Suprapubic skin (tissue), 4 donors: Measurements from ENCODE around the gene SEC23B. TPM values are rescaled to one million over a fixed set of nuclear protein-coding genes. Genes with fewer than 3 reads are reported as not detected.
"Not testable (repeated sequence)": the region's sequence is repeated elsewhere in the genome, so short reads cannot be mapped to it uniquely, and the experiment has no call there.

Source experiments
- DNase-seq, 2 donors: peaks; one replicate each; pipeline ENCODE4 v3.0.0-alpha.2; 2019; ENCODE audit warnings: low spot score in 2 of 2
- H3K27ac ChIP-seq: fragments of 200-600 bp; sonication (generic); one replicate; pipeline ENCODE4 v1.5.1; 2019
- H3K27me3 ChIP-seq: fragments of 200-600 bp; sonication (generic); one replicate; pipeline ENCODE4 v1.5.1; 2019
- H3K36me3 ChIP-seq: fragments of 200-600 bp; sonication (generic); one replicate; pipeline ENCODE4 v1.5.1; 2019
- H3K4me1 ChIP-seq: fragments of 200-600 bp; sonication (generic); one replicate; pipeline ENCODE4 v1.5.1; 2019
- H3K4me3 ChIP-seq: fragments of 200-600 bp; sonication (generic); one replicate; pipeline ENCODE4 v1.5.1; 2019; ENCODE audit warnings: mild to moderate bottlenecking
- H3K9me3 ChIP-seq: fragments of 200-600 bp; sonication (generic); one replicate; pipeline ENCODE4 v1.5.1; 2019
- EP300 ChIP-seq: sonication (generic); formaldehyde crosslinking; IDR thresholded peaks from one replicate; pipeline ENCODE4 v1.6.1; 2017; ENCODE audit warnings: antibody characterized with exemption
- POLR2A ChIP-seq, 2 donors: fragments of 450-650 bp; IDR thresholded peaks; one replicate each; pipeline ENCODE4 v1.6.1; 2017; ENCODE audit warnings: antibody characterized with exemption in 2 of 2, mild to moderate bottlenecking in 2 of 2, moderate library complexity in 2 of 2
- POLR2AphosphoS5 ChIP-seq, 3 donors: sonication (generic); formaldehyde crosslinking; IDR thresholded peaks; one replicate each; pipeline ENCODE4 v1.6.1; 2017; ENCODE audit warnings: antibody characterized with exemption in 3 of 3
- WGBS: methylation state at CpG from one replicate; pipeline ENCODE4 v1.1.5; 2018; 5-methylcytosine and 5-hydroxymethylcytosine counted together
- total RNA-seq, 4 donors: library from RNA; depleted of rRNA; stranded (reverse); fragments of >200 nt; gene quantifications; one replicate each; pipeline ENCODE4 v1.1.0, GENCODE V29; 2016
- TF ChIP-seq, protein P1 (sequence below), 2 donors: fragments of 200-600 bp in 1 of 2; fragments of 450-650 bp in 1 of 2; sonication (generic) in 1 of 2; IDR thresholded peaks; one replicate each; pipeline ENCODE4 v1.5.1; 2016 to 2019; ENCODE audit warnings: antibody characterized with exemption in 2 of 2, mild to moderate bottlenecking in 1 of 2, moderate library complexity in 1 of 2

Gene SEC23B
- total RNA-seq, 4 donors from 2014 or later: 37.5 to 53.2 (median 49.6) TPM

DNA sequence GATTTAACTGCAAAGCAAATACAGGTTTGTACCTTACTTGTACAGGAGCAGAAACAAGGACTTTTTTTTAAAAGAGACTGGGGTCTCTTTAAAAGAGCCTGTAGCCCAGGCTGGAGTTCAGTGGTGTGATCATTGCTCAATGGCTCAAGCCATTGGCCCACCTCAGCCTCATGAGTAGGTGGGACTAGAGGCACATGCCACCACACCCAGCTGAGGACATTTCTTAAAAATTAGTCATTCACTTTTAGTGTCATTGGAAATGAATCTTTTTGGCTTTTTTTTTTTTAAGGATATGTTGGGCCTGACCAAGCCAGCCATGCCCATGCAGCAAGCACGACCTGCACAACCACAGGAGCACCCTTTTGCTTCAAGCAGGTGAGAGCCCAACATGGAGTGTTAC lies 16.9 kb downstream of the SEC23B start:
- H3K4me1 ChIP-seq: no peaks in the 10 kb centered on the region
- TF ChIP-seq, protein P1, sequence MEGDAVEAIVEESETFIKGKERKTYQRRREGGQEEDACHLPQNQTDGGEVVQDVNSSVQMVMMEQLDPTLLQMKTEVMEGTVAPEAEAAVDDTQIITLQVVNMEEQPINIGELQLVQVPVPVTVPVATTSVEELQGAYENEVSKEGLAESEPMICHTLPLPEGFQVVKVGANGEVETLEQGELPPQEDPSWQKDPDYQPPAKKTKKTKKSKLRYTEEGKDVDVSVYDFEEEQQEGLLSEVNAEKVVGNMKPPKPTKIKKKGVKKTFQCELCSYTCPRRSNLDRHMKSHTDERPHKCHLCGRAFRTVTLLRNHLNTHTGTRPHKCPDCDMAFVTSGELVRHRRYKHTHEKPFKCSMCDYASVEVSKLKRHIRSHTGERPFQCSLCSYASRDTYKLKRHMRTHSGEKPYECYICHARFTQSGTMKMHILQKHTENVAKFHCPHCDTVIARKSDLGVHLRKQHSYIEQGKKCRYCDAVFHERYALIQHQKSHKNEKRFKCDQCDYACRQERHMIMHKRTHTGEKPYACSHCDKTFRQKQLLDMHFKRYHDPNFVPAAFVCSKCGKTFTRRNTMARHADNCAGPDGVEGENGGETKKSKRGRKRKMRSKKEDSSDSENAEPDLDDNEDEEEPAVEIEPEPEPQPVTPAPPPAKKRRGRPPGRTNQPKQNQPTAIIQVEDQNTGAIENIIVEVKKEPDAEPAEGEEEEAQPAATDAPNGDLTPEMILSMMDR (IDR thresholded peaks at IDR 0.05): no peak
- H3K27me3 ChIP-seq: no peaks in the 10 kb centered on the region
- WGBS: 86% methylated on average over 1 of the region's 1 CpG
- no peak for DNase-seq
- no peaks in the 10 kb centered on the region for H3K9me3 ChIP-seq
- no peak overlapping the region for H3K27ac ChIP-seq
- no peak overlapping the region for H3K4me3 ChIP-seq
- peaks cover 59% of the 10 kb centered on the region for H3K36me3 ChIP-seq

DNA sequence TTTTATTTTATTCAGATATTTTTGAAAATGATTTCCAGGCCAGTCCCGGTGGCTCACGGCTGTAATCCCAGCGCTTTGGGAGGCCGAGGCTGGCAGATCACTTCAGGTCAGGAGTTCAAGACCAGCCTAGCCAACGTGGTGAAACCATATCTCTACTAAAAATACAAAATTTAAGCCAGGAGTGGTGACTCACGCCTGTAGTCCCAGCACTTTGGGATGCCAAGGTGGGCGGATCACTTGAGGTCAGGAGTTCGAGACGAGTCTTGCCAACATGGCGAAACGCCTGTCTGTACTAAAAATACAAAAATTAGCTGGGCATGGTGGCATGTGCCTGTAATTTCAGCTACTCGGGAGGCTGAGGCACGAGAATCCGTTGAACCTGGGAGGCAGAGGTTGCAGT lies 19.0 kb downstream of the SEC23B start:
- not testable (repeated sequence) for H3K4me3 ChIP-seq, DNase-seq, H3K9me3 ChIP-seq, H3K4me1 ChIP-seq, H3K27ac ChIP-seq, H3K27me3 ChIP-seq
- 75% methylated on average over 14 of the region's 14 CpGs for WGBS
- peaks cover 76% of the 10 kb centered on the region for H3K36me3 ChIP-seq

DNA sequence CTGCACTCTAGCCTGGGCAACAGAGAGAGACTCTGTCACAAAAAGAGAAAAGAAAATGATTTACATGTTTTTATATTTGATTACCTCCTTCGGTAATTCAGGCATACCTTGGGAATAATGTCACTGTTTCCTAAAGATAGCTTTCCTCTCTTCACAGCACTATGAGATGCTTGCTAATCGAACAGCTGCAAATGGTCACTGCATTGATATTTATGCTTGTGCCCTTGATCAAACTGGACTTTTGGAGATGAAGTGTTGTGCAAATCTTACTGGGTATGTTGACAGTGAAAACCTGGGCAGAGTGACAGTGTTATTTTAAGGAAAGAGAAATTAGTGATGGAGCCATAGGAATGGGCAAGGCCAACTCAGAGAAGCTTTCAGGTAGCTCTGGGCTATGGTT lies 19.6 kb downstream of the SEC23B start:
- H3K27me3 ChIP-seq: no peaks in the 10 kb centered on the region
- DNase-seq: no peak
- no peak overlapping the region for H3K27ac ChIP-seq
- no peaks in the 10 kb centered on the region for H3K9me3 ChIP-seq
- TF ChIP-seq POLR2AphosphoS5 (IDR thresholded peaks at IDR 0.05): no peak
- TF ChIP-seq POLR2A (IDR thresholded peaks at IDR 0.05): no peak
- no peak for TF ChIP-seq EP300
- TF ChIP-seq, protein P1 (IDR thresholded peaks at IDR 0.05): no peak
- H3K4me1 ChIP-seq: no peaks in the 10 kb centered on the region
- no peak overlapping the region for H3K4me3 ChIP-seq
- 98% methylated on average over 2 of the region's 2 CpGs for WGBS
- peaks cover 82% of the 10 kb centered on the region for H3K36me3 ChIP-seq

DNA sequence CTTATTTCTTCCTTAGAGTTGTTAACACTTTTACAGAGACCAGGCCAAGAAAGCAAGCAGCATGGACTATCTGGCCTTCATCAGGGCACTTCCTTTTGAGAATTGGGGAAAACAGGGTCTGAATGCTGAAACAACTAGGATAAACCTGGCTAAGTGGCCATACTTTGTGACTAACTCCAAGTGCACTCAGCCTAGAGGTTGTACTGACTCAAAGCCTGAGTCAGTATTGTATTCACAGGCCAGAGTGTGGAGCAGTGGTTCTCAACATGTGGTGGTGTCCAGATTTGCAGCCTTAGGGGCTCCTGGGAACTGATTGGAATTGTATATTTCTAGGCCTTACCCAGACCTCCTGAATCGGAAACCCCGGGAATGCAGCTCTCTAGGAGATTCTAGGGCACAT lies 20.1 kb downstream of the SEC23B start:
- H3K36me3 ChIP-seq: peaks cover 87% of the 10 kb centered on the region
- no peaks in the 10 kb centered on the region for H3K9me3 ChIP-seq
- H3K27ac ChIP-seq: no peak overlapping the region
- no peak overlapping the region for H3K4me3 ChIP-seq
- H3K4me1 ChIP-seq: no peaks in the 10 kb centered on the region
- TF ChIP-seq EP300 (no peak), POLR2AphosphoS5 (IDR thresholded peaks at IDR 0.05) (no peak), POLR2A (IDR thresholded peaks at IDR 0.05) (no peak)
- TF ChIP-seq, protein P1 (IDR thresholded peaks at IDR 0.05): no peak
- WGBS: 93% methylated on average over 2 of the region's 2 CpGs
- DNase-seq: no peak
- no peaks in the 10 kb centered on the region for H3K27me3 ChIP-seq

DNA sequence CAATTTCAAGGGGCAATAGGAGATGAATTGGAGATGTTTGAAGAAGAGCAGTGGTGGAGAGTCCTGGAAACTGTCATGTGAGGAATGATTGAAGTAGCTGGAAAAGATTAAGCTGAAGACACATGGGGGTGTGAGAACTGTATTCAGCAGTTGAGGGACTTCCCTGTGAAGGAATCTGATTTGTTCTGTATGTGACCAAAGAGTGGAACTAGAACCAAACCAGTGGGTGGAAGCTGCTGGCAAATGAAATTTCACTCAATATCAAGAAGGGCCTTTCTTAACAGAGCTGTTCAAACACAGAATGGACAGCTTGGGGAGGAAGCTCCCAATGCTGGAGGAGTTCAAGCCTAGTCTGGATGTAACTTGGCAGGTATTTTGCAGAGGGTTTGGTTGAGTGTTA lies 21.3 kb downstream of the SEC23B start:
- H3K4me3 ChIP-seq: no peak overlapping the region
- no peaks in the 10 kb centered on the region for H3K27me3 ChIP-seq
- no peak overlapping the region for H3K27ac ChIP-seq
- no peaks in the 10 kb centered on the region for H3K9me3 ChIP-seq
- DNase-seq: no peak
- TF ChIP-seq EP300: no peak
- TF ChIP-seq POLR2AphosphoS5 (IDR thresholded peaks at IDR 0.05): no peak
- TF ChIP-seq POLR2A (IDR thresholded peaks at IDR 0.05): no peak
- TF ChIP-seq, protein P1 (IDR thresholded peaks at IDR 0.05): no peak
- peaks cover 99% of the 10 kb centered on the region for H3K36me3 ChIP-seq
- no peaks in the 10 kb centered on the region for H3K4me1 ChIP-seq

DNA sequence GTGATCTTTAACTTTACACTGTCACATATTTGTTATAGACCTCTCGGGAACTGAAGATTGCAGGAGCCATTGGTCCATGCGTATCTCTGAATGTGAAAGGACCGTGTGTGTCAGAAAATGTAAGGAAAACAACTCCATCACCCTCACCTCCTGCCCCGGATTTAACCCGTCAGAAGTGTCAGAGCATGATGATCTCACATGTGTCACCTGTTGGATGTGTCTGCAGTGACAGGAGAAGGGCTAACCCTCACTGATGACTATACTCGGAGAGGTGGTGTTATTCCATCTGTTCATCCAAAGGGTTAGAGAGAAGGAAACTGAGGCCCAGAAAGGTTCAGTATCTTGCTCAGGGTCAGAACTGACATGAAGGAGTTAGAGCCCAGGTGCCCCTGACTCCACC lies 24.9 kb downstream of the SEC23B start:
- 96% methylated on average over 6 of the region's 6 CpGs for WGBS
- H3K27ac ChIP-seq: no peak overlapping the region
- H3K4me1 ChIP-seq: no peaks in the 10 kb centered on the region
- no peak overlapping the region for H3K4me3 ChIP-seq
- TF ChIP-seq, protein P1 (IDR thresholded peaks at IDR 0.05): no peak
- no peaks in the 10 kb centered on the region for H3K9me3 ChIP-seq
- H3K27me3 ChIP-seq: no peaks in the 10 kb centered on the region
- H3K36me3 ChIP-seq: peaks cover 95% of the 10 kb centered on the region
- no peak for DNase-seq
